ENCODE measurements around the gene ANKRD18B.
"Not testable (repeated sequence)": the region's sequence is repeated elsewhere in the genome, so short reads cannot be mapped to it uniquely, and the experiment has no call there.

The ANKRD18B gene

DNA sequence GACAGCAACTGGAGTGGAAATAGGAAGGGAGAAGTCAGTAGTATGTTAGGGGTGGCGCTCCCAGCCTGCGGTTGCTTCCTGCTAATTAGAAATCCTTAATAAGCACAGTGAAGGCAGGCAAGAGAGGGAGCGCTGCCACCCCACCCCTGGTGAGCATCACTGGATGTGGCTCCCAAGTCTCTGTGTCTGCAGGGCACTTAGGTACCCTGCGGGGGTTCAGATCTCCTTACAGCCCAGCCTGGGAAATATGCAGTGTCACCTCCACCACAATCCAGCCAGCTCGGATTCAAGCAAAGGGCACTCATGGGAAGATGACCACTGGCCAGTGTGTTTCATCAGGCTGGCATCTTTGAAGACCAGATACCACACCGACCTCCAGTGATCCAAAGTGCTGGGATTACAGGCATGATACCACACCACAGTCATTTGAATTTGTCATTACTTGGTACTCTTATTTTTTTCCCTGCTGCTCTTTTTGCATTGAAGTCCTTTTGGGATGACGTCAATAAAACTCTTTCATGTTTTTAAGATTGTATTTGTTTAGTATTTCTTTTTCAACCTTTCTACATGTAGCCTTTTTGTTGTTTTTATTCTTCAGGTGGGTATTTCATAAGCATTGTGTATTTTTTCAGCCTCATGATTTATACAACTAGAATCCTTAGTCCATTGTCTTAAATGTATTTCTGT is 90.1 kb downstream of the ANKRD18B start:
- no peak for DNase-seq

DNA sequence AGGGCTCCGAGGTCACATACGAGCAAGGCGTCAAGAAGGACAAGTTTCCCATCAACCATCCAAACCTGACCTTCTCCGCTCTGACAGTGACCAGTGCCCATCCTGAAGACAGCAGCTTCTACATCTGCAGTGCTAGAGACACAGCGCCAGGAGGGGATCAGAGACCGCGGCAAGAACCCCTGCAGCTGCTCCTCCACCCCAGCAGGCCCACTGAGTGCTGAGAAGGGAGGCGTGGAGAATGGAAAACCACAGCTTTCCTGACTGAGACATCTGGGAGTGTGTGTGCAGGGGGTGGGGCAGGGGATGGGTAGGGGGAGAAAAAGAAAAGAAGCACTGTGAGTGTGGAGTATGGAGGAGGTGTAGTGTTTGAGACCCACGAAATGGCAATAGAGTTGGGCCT is 94.3 kb downstream of the ANKRD18B start:
- DNase-seq, result not testable (repeated sequence)

DNA sequence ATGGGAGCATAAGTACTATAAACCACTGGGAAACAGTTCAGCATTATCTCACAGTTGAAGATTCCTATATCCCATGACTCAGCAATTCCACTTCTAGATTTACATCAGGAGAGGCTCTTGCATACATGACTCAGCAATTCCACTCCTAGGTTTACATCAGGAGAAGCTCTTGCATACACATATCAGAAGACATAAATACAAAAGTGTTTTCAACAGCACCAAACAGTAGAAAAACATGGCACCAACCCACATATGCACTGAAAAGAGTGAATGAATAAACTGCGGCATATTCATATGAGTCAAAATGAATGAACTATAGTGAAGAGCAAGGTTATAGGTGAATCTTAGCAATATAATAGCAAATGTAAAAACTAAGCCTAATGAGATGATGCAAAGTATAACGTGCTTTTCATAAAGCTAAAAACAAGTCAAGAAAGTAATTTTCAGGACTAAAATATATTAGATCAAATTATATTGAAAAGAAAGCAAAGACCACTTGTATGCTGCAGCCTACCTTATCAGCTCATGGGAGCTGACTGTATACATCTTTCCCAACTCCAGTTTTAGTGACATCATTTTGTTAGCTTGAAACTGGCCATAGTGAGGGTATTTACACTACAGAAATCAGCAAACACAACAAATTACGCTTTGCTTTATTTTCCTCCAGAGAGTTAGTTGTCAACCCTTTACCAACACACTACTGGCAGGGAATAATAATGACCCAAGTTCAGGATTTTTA is 95.8 kb downstream of the ANKRD18B start:
- no peak for DNase-seq

DNA sequence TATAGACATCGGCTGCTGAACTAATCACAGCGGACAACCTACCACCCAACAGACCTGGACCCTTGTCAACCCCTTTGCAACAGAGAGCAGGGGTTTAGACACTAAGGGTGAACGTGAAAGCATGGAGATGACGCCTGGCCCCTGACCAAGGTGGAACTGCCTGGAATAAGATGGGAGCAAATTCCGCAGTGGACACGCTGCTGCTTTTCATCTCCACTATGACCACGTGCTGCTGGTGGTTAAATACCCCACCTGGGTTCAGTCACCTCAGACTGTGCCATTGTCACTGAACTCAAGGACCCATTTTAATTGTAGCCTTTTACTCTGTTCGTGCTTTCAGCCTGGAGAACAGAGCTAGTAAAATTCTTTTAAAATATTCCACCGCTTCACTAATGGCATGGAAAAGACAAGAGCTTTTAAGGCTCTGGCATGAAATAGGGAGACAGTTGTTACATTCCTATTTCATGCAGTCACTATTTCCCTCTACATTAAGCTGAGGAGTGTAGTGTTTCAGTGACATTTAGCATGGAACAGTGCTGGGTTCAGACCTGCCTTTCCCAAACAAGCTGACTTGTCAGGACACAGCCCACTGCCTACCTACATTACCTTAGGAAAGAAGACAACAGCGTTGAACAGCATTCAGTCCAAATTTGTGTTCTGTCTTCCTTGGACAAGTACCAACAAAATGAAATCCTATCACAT is 96.8 kb downstream of the ANKRD18B start:
- no peak for DNase-seq

Data from stimulated activated CD4-positive, alpha-beta T cell treated with anti-CD3 and anti-CD28 coated beads, Interleukin-4, amount 100 ng/mL, for 1 hour (primary cell).